K562 (cell line): Measurements from ENCODE around the gene TTC19. TPM values are rescaled to one million over a fixed set of nuclear protein-coding genes. Genes with fewer than 3 reads are reported as not detected.

Experiments used
- CAMTA2 ChIP-seq: fragments of 250-450 bp; sonication (Bioruptor Pico); conservative IDR thresholded peaks from 2 replicates; pipeline ENCODE4 v1.5.1; 2022
- FOXA1 ChIP-seq: fragments of 450-650 bp; IDR thresholded peaks from 2 replicates; pipeline ENCODE4 v1.6.1; 2016; ENCODE audit warnings: mild to moderate bottlenecking, borderline replicate concordance
- MYBL2 ChIP-seq, 2 experiments: fragments of 450-650 bp in 1 of 2; sonication (generic) in 1 of 2; formaldehyde crosslinking in 1 of 2; IDR thresholded peaks; 2 replicates each; pipeline versions ENCODE4 v1.6.1 to v1.8.1; 2017 to 2022; ENCODE audit warnings: borderline replicate concordance in 1 of 2, inconsistent platforms in 1 of 2, low read depth in 1 of 2, mild to moderate bottlenecking in 1 of 2, missing genetic modification reagents in 1 of 2, moderate library complexity in 1 of 2
- RFX5 ChIP-seq: IDR thresholded peaks from 2 replicates; pipeline ENCODE4 v1.6.1; 2011; ENCODE audit warnings: low read depth, mild to moderate bottlenecking, improper control_type of control experiment, low read length
- TBP ChIP-seq: optimal IDR thresholded peaks from 2 replicates; pipeline ENCODE3; 2011; ENCODE audit warnings: low read depth, low read length, improper control_type of control experiment
- TEAD4 ChIP-seq, 2 experiments: sonication (generic) in 1 of 2; formaldehyde crosslinking in 1 of 2; IDR thresholded peaks; 2 replicates each; pipeline versions ENCODE4 v1.6.1 to v1.8.0; 2012 to 2022; ENCODE audit warnings: borderline replicate concordance in 1 of 2, inconsistent platforms in 1 of 2, low read length in 1 of 2, mild to moderate bottlenecking in 1 of 2, missing genetic modification reagents in 1 of 2
- ZNF830 ChIP-seq: fragments of 250-450 bp; sonication (Bioruptor Pico); IDR thresholded peaks from 2 replicates; pipeline ENCODE4 v1.5.0; 2021; ENCODE audit warnings: mild to moderate bottlenecking
- polyA plus RNA-seq, 8 experiments: library from polyadenylated mRNA; depleted of rRNA in 4 of 8; stranded (reverse) in 5 of 8; unstranded in 3 of 8; fragments of >200 nt; fragmentation: Nextera tagmentation in 2 of 8; fragmentation: Illumina TruSeq in 1 of 8; extraction: Ambion mirVana in 2 of 8; extraction: Trizol in 1 of 8; gene quantifications; 2 replicates each; pipeline versions ENCODE4 v1.2.1 to v1.2.3, GENCODE V29; 2011 to 2014; ENCODE audit warnings: inconsistent platforms in 1 of 8, missing spikeins in 1 of 8
- total RNA-seq, 7 experiments: library from RNA; depleted of rRNA in 6 of 7; stranded (reverse); fragments of >200 nt in 6 of 7; fragmentation: Illumina TruSeq in 2 of 7; extraction: Trizol in 2 of 7; gene quantifications; 2 replicates each; pipeline versions ENCODE4 v1.2.1 to v1.2.3, GENCODE V29; 2011 to 2021; ENCODE audit warnings: low replicate concordance in 1 of 7
- TF ChIP-seq, protein P1 (sequence below), 2 experiments: fragments of 450-650 bp; IDR thresholded peaks; 2 replicates each; pipeline ENCODE4 v1.6.1; 2016; ENCODE audit warnings: mild to moderate bottlenecking in 2 of 2, borderline replicate concordance in 1 of 2, low read depth in 1 of 2, moderate library complexity in 1 of 2
- TF ChIP-seq, protein P2 (sequence below): fragments of 250-450 bp; sonication (Bioruptor Pico); IDR thresholded peaks from 2 replicates; pipeline ENCODE4 v1.5.0; 2022; ENCODE audit warnings: mild to moderate bottlenecking
- TF ChIP-seq, protein P3 (sequence below), 2 experiments: fragments of 450-650 bp; conservative IDR thresholded peaks; 2 replicates each; pipeline ENCODE4 v1.6.1; 2017; ENCODE audit warnings: mild to moderate bottlenecking in 2 of 2, moderate library complexity in 2 of 2
- TF ChIP-seq, protein P4 (sequence below), 2 experiments: fragments of 450-650 bp in 1 of 2; sonication (generic) in 1 of 2; formaldehyde crosslinking in 1 of 2; IDR thresholded peaks in 1 of 2; conservative IDR thresholded peaks in 1 of 2; 2 replicates each; pipeline versions ENCODE4 v1.6.1 to v1.8.1; 2016 to 2023; ENCODE audit warnings: mild to moderate bottlenecking in 2 of 2, moderate library complexity in 2 of 2, inconsistent platforms in 1 of 2, missing genetic modification reagents in 1 of 2

TTC19 gene
- total and polyA plus RNA-seq, 9 of the 15 experiments (the other 6 are each of a cell fraction or from before 2014, with no cell fraction given): 8.1 to 60.8 (median 25.3) TPM

DNA sequence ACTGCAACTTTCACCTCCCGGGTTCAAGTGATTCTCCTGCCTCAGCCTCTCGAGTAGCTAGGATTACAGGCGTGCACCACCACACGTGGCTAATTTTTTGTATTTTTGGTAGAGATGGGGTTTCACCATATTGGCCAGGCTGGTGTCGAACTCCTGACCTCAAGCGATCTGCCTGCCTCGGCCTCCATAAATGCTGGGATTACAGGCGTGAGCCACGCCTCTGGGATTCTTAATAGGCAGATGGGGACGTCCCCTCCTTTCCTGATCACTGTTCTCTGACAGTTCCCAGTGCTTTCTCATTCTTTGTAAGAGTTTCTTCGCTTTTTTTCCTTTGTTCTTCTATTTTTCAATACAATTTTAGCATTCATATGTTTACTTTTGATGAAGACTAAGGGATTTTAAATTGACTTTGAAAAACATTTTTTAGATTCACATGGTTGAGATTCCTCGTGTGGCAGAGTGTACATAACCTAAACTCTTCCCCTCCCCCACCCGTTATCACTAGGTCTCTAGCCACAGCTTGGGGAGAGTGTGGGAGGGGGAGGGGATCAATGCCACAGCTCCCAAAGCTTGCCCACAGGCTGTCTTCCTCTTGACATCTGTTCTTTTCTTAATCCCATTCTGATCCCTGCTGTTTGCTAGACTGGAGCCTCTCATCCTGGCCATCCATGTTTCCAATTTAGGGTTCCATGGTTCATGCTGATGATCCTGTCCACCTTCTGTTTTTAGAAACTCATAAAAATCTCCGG lies 43.7 kb upstream of the TTC19 start (continued):
- TF ChIP-seq, protein P1, sequence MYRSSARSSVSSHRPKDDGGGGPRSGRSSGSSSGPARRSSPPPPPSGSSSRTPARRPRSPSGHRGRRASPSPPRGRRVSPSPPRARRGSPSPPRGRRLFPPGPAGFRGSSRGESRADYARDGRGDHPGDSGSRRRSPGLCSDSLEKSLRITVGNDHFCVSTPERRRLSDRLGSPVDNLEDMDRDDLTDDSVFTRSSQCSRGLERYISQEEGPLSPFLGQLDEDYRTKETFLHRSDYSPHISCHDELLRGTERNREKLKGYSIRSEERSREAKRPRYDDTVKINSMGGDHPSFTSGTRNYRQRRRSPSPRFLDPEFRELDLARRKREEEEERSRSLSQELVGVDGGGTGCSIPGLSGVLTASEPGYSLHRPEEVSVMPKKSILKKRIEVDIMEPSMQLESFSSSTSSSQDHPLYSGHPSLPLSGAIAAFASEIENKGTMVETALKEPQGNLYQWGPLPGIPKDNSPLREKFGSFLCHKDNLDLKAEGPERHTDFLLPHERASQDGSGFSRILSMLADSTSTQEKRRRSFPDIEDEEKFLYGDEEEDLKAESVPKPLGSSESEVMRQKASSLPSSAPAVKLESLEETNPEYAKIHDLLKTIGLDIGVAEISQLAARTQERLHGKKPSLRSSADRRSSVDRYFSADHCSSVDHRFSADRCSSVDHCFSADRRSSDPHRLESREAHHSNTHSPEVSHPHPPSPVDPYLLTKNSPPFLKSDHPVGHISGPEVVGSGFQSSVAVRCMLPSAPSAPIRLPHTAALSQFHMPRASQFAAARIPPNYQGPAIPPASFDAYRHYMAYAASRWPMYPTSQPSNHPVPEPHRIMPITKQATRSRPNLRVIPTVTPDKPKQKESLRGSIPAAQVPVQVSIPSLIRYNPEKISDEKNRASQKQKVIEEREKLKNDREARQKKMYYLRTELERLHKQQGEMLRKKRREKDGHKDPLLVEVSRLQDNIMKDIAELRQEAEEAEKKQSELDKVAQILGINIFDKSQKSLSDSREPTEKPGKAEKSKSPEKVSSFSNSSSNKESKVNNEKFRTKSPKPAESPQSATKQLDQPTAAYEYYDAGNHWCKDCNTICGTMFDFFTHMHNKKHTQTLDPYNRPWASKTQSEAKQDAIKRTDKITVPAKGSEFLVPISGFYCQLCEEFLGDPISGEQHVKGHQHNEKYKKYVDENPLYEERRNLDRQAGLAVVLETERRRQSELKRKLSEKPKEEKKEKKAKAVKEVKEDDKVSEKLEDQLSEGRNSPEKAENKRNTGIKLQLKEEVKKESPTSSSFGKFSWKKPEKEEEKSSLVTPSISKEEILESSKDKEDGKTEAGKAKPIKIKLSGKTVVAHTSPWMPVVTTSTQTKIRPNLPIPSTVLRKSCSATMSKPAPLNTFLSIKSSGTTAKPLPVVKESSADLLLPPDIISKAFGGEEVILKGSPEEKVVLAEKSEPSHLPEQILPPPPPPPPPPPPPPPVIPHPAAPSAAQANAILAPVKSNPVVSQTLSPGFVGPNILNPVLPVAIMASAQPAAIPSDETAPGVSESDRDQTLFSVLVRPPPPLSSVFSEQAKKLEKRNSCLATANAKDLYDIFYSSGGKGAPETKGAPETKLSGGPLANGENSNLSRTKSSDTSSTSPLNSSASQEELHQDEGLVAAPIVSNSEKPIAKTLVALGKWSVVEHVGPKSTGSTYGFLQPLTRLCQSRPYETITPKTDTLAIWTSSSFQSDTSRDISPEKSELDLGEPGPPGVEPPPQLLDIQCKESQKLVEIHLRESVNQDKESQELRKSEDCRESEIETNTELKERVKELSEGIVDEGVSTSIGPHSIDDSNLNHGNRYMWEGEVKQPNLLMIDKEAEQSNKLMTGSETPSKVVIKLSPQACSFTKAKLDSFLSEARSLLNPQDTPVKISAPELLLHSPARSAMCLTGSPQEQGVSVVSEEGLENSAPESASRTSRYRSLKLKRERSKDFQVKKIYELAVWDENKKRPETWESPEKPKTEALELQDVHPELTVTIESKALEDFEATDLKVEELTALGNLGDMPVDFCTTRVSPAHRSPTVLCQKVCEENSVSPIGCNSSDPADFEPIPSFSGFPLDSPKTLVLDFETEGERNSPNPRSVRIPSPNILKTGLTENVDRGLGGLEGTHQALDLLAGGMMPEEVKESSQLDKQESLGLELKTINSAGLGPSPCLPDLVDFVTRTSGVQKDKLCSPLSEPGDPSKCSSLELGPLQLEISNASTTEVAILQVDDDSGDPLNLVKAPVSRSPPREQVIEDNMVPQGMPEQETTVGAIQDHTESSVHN (IDR thresholded peaks at IDR 0.05; ENCODE audit: borderline replicate concordance in 1 of 2, low read depth in 1 of 2): 0 out of 4 replicates have a peak, but pooled peaks of 1 of the 2 experiments have one; percentile 32
- TF ChIP-seq CAMTA2 (CRISPR knock-in tag): no peak
- no peak for TF ChIP-seq MYBL2 (IDR thresholded peaks at IDR 0.05; ENCODE audit: low read depth)
- no peak for TF ChIP-seq MYBL2 (CRISPR knock-in tag; IDR thresholded peaks at IDR 0.05; ENCODE audit: borderline replicate concordance)
- no peak for TF ChIP-seq FOXA1
- TF ChIP-seq, protein P2, sequence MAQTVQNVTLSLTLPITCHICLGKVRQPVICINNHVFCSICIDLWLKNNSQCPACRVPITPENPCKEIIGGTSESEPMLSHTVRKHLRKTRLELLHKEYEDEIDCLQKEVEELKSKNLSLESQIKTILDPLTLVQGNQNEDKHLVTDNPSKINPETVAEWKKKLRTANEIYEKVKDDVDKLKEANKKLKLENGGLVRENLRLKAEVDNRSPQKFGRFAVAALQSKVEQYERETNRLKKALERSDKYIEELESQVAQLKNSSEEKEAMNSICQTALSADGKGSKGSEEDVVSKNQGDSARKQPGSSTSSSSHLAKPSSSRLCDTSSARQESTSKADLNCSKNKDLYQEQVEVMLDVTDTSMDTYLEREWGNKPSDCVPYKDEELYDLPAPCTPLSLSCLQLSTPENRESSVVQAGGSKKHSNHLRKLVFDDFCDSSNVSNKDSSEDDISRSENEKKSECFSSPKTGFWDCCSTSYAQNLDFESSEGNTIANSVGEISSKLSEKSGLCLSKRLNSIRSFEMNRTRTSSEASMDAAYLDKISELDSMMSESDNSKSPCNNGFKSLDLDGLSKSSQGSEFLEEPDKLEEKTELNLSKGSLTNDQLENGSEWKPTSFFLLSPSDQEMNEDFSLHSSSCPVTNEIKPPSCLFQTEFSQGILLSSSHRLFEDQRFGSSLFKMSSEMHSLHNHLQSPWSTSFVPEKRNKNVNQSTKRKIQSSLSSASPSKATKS (CRISPR knock-in tag): no peak
- TF ChIP-seq ZNF830: no peak
- TF ChIP-seq, protein P3, sequence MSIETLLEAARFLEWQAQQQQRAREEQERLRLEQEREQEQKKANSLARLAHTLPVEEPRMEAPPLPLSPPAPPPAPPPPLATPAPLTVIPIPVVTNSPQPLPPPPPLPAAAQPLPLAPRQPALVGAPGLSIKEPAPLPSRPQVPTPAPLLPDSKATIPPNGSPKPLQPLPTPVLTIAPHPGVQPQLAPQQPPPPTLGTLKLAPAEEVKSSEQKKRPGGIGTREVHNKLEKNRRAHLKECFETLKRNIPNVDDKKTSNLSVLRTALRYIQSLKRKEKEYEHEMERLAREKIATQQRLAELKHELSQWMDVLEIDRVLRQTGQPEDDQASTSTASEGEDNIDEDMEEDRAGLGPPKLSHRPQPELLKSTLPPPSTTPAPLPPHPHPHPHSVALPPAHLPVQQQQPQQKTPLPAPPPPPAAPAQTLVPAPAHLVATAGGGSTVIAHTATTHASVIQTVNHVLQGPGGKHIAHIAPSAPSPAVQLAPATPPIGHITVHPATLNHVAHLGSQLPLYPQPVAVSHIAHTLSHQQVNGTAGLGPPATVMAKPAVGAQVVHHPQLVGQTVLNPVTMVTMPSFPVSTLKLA (conservative IDR thresholded peaks at IDR 0.05): peak in 1 of 2 experiments; percentile 56; a peak in 2 of 4 replicates
- TF ChIP-seq TEAD4 (IDR thresholded peaks at IDR 0.05; ENCODE audit: low read length): peak; percentile 54
- TF ChIP-seq TEAD4 (CRISPR knock-in tag; IDR thresholded peaks at IDR 0.05; ENCODE audit: borderline replicate concordance): no peak
- TF ChIP-seq TBP: no peak
- TF ChIP-seq, protein P4, sequence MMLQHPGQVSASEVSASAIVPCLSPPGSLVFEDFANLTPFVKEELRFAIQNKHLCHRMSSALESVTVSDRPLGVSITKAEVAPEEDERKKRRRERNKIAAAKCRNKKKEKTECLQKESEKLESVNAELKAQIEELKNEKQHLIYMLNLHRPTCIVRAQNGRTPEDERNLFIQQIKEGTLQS (IDR thresholded peaks at IDR 0.05): 0 out of 2 replicates have a peak, but pooled peaks have one; percentile 38
- TF ChIP-seq, protein P4 (CRISPR knock-in tag; conservative IDR thresholded peaks at IDR 0.05): no peak
- TF ChIP-seq RFX5: no peak
